Esophagus squamous epithelium (tissue), 4 donors: Measurements from ENCODE around the gene FSTL4.

Experiments
- CTCF ChIP-seq, 6 experiments: fragments of 450-650 bp in 4 of 6; fragments of 200-600 bp in 2 of 6; sonication (generic) in 2 of 6; IDR thresholded peaks; one replicate each; pipeline ENCODE4 v1.5.1; 2016 to 2019; ENCODE audit warnings: antibody characterized with exemption in 6 of 6, mild to moderate bottlenecking in 4 of 6, moderate library complexity in 4 of 6
- POLR2A ChIP-seq, 4 donors: fragments of 450-650 bp; IDR thresholded peaks; one replicate each; pipeline ENCODE4 v1.6.1; 2017; ENCODE audit warnings: antibody characterized with exemption in 4 of 4, mild to moderate bottlenecking in 4 of 4, moderate library complexity in 3 of 4

GRCh38 chr5:133296624-133297023 lies 315.7 kb downstream of the FSTL4 start:
- TF ChIP-seq CTCF (IDR thresholded peaks at IDR 0.05) = no peak
- TF ChIP-seq POLR2A (IDR thresholded peaks at IDR 0.05) = no peak
